Rectal smooth muscle tissue (tissue), 1 donor: Measurements from ENCODE around the gene CTIF.

Experiments used
- H3K27ac ChIP-seq: one replicate; pipeline ENCODE4 v1.7.0; 2013; ENCODE audit warnings: low read depth, low read length, inconsistent platforms
- H3K27me3 ChIP-seq: one replicate; pipeline ENCODE4 v1.7.0; 2013; ENCODE audit warnings: low read length; ENCODE audit not compliant: control insufficient read depth, insufficient read depth
- H3K36me3 ChIP-seq: one replicate; pipeline ENCODE4 v1.7.0; 2013; ENCODE audit warnings: low read length; ENCODE audit not compliant: control insufficient read depth, insufficient read depth
- H3K4me1 ChIP-seq: one replicate; pipeline ENCODE4 v1.7.0; 2013; ENCODE audit warnings: low read length; ENCODE audit not compliant: control insufficient read depth, insufficient read depth
- H3K4me3 ChIP-seq: one replicate; pipeline ENCODE4 v1.7.0; 2013; ENCODE audit warnings: low read length
- H3K9ac ChIP-seq: one replicate; pipeline ENCODE4 v1.7.0; 2013; ENCODE audit warnings: low read length

The CTIF gene

GRCh38 chr18:48799724-48800315, 261.0 kb downstream of the CTIF start:
- Histone ChIP-seq H3K4me3 (no peak overlapping the region), H3K9ac (no peak overlapping the region), H3K4me1 (peaks cover 5% of the 10 kb centered on the region), H3K27ac (no peak overlapping the region), H3K27me3 (no peaks in the 10 kb centered on the region), H3K36me3 (peaks cover 4% of the 10 kb centered on the region)

- Histone ChIP-seq H3K27me3 (no peaks in the 10 kb centered on the region), H3K9ac (no peak overlapping the region), H3K27ac (no peak overlapping the region), H3K4me1 (peaks cover 5% of the 10 kb centered on the region), H3K36me3 (peaks cover 4% of the 10 kb centered on the region), H3K4me3 (no peak overlapping the region)
Observed at GRCh38 chr18:48800466-48800865, 261.6 kb downstream of the CTIF start.

- Histone ChIP-seq H3K4me3 (no peak overlapping the region), H3K27me3 (no peaks in the 10 kb centered on the region), H3K27ac (no peak overlapping the region), H3K9ac (no peak overlapping the region), H3K36me3 (peaks cover 4% of the 10 kb centered on the region), H3K4me1 (peaks cover 5% of the 10 kb centered on the region)
Observed at GRCh38 chr18:48800876-48801727, 262.3 kb downstream of the CTIF start.

- no peak overlapping the region for H3K27ac ChIP-seq
- H3K4me1 ChIP-seq, result peaks cover 5% of the 10 kb centered on the region
- H3K4me3 ChIP-seq, result no peak overlapping the region
- H3K36me3 ChIP-seq, result peaks cover 4% of the 10 kb centered on the region
- H3K9ac ChIP-seq, result no peak overlapping the region
- no peaks in the 10 kb centered on the region for H3K27me3 ChIP-seq
Observed at GRCh38 chr18:48801728-48802542, 263.1 kb downstream of the CTIF start.

- Histone ChIP-seq H3K27ac (no peak overlapping the region), H3K9ac (no peak overlapping the region), H3K4me3 (no peak overlapping the region), H3K36me3 (peaks cover 4% of the 10 kb centered on the region), H3K27me3 (no peaks in the 10 kb centered on the region), H3K4me1 (peaks cover 3% of the 10 kb centered on the region)
Observed at GRCh38 chr18:48802543-48803290, 263.9 kb downstream of the CTIF start.

- H3K9ac ChIP-seq, result no peak overlapping the region
- H3K36me3 ChIP-seq, result peaks cover 4% of the 10 kb centered on the region
- H3K4me1 ChIP-seq, result no peaks in the 10 kb centered on the region
- no peak overlapping the region for H3K4me3 ChIP-seq
- H3K27ac ChIP-seq, result no peak overlapping the region
- H3K27me3 ChIP-seq, result no peaks in the 10 kb centered on the region
Observed at GRCh38 chr18:48803518-48803917, 264.7 kb downstream of the CTIF start.

- Histone ChIP-seq H3K27me3 (no peaks in the 10 kb centered on the region), H3K4me3 (no peak overlapping the region), H3K4me1 (no peaks in the 10 kb centered on the region), H3K36me3 (peaks cover 4% of the 10 kb centered on the region), H3K27ac (no peak overlapping the region), H3K9ac (no peak overlapping the region)
Observed at GRCh38 chr18:48803951-48804855, 265.4 kb downstream of the CTIF start.

- no peaks in the 10 kb centered on the region for H3K36me3 ChIP-seq
- no peak overlapping the region for H3K27ac ChIP-seq
Observed at GRCh38 chr18:48804856-48805610, 266.2 kb downstream of the CTIF start.

GRCh38 chr18:48805826-48806535, 267.1 kb downstream of the CTIF start:
- H3K27ac ChIP-seq, result no peak overlapping the region

More at GRCh38 chr18:48804856-48805610, 266.2 kb downstream of the CTIF start:
- H3K27me3 ChIP-seq, result no peaks in the 10 kb centered on the region
- H3K4me3 ChIP-seq, result no peak overlapping the region
- no peak overlapping the region for H3K9ac ChIP-seq
- H3K4me1 ChIP-seq, result no peaks in the 10 kb centered on the region

GRCh38 chr18:48806551-48807261, 267.9 kb downstream of the CTIF start:
- H3K27ac ChIP-seq, result no peak overlapping the region
- H3K27me3 ChIP-seq, result no peaks in the 10 kb centered on the region
- no peaks in the 10 kb centered on the region for H3K4me1 ChIP-seq
- no peak overlapping the region for H3K9ac ChIP-seq
- no peak overlapping the region for H3K4me3 ChIP-seq
- no peaks in the 10 kb centered on the region for H3K36me3 ChIP-seq

More at GRCh38 chr18:48805826-48806535, 267.1 kb downstream of the CTIF start:
- Histone ChIP-seq H3K27me3 (no peaks in the 10 kb centered on the region), H3K4me3 (no peak overlapping the region), H3K36me3 (no peaks in the 10 kb centered on the region), H3K4me1 (no peaks in the 10 kb centered on the region), H3K9ac (no peak overlapping the region)
